Glutamatergic neuron (in vitro differentiated cells): ENCODE data around the gene TNC. TPM values are rescaled to one million over a fixed set of nuclear protein-coding genes. Genes with fewer than 3 reads are reported as not detected.

Experiments
- DNase-seq: peaks from one replicate; pipeline ENCODE4 v3.0.0; 2022
- H3K27ac Mint-ChIP-seq: one replicate; pipeline ENCODE4 v1.8.0; 2020; ENCODE audit warnings: mild to moderate bottlenecking, mixed read lengths, inconsistent platforms; ENCODE audit not compliant: unreplicated experiment
- H3K27me3 Mint-ChIP-seq: one replicate; pipeline ENCODE4 v1.8.0; 2020; ENCODE audit warnings: mild to moderate bottlenecking, moderate library complexity, mixed read lengths, inconsistent platforms; ENCODE audit not compliant: unreplicated experiment
- H3K36me3 Mint-ChIP-seq: one replicate; pipeline ENCODE4 v1.8.0; 2020; ENCODE audit warnings: mild to moderate bottlenecking, mixed read lengths, inconsistent platforms; ENCODE audit not compliant: unreplicated experiment
- H3K4me1 Mint-ChIP-seq: one replicate; pipeline ENCODE4 v1.8.0; 2020; ENCODE audit warnings: mild to moderate bottlenecking, low read depth, mixed read lengths, inconsistent platforms; ENCODE audit not compliant: unreplicated experiment
- H3K4me3 Mint-ChIP-seq: one replicate; pipeline ENCODE4 v1.8.0; 2020; ENCODE audit warnings: mild to moderate bottlenecking, mixed read lengths, inconsistent platforms; ENCODE audit not compliant: unreplicated experiment
- H3K9me3 Mint-ChIP-seq: one replicate; pipeline ENCODE4 v1.8.0; 2020; ENCODE audit warnings: mild to moderate bottlenecking, moderate library complexity, mixed read lengths, inconsistent platforms; ENCODE audit not compliant: unreplicated experiment
- total RNA-seq: library from RNA; stranded (reverse); fragmentation: NEBNext Ultra II Directional; extraction: Animal tissue kit (Norgen Biotek cat#: 25700); gene quantifications from one replicate; pipeline ENCODE4 v1.2.1, GENCODE V29; 2021; ENCODE audit not compliant: unreplicated experiment
- TF ChIP-seq, protein P1 (sequence below): fragments of 200-600 bp; sonication (generic); IDR thresholded peaks from one replicate; pipeline ENCODE4 v1.5.0; 2021; ENCODE audit not compliant: partially characterized antibody, unreplicated experiment

The TNC gene
- total RNA-seq, 1 donor from 2014 or later: 34.5 TPM

DNA sequence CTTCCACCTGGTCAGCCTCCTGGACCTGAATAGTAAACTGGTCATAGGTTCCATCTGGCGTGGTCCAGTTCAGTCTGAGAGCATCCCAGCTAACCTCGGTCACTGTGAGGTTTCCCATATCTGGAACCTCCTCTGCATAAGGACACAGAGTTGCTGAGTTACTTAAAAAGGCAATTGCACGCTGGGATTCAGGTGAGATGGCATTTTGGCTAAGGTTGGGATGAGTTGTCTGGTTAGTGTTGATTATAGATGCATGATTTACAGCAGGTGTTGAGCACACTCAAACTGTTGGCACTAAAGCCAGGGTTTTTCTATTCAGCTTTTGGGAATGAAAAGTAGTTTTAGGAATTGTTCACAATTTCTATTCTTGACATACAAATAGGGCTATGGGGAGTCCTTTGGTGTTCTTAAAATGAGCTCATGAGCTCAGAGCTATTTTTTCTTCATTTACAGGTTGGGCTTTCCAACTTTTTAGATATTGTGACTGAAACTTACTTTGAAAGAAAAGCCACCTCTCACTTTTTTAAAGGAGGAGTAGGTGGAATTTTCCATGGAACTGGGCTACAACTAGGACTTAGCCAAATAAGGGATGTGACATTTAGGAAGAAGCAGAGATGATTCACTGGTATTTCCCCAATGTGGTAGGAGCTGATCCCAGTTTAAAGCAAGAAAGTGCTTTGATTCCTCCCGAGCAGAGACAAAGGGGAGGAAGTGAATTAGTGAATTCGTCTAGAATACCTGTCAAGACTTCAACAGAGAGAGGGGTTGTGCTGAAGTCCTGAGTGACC, 54.7 kb downstream of the TNC start:
- no peaks in the 10 kb centered on the region for H3K9me3 Mint-ChIP-seq
- H3K4me3 Mint-ChIP-seq: no peak overlapping the region
- H3K36me3 Mint-ChIP-seq: no peaks in the 10 kb centered on the region
- no peaks in the 10 kb centered on the region for H3K4me1 Mint-ChIP-seq
- TF ChIP-seq, protein P1, sequence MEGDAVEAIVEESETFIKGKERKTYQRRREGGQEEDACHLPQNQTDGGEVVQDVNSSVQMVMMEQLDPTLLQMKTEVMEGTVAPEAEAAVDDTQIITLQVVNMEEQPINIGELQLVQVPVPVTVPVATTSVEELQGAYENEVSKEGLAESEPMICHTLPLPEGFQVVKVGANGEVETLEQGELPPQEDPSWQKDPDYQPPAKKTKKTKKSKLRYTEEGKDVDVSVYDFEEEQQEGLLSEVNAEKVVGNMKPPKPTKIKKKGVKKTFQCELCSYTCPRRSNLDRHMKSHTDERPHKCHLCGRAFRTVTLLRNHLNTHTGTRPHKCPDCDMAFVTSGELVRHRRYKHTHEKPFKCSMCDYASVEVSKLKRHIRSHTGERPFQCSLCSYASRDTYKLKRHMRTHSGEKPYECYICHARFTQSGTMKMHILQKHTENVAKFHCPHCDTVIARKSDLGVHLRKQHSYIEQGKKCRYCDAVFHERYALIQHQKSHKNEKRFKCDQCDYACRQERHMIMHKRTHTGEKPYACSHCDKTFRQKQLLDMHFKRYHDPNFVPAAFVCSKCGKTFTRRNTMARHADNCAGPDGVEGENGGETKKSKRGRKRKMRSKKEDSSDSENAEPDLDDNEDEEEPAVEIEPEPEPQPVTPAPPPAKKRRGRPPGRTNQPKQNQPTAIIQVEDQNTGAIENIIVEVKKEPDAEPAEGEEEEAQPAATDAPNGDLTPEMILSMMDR: no peak
- no peaks in the 10 kb centered on the region for H3K27me3 Mint-ChIP-seq
- no peak for DNase-seq
- no peak overlapping the region for H3K27ac Mint-ChIP-seq

DNA sequence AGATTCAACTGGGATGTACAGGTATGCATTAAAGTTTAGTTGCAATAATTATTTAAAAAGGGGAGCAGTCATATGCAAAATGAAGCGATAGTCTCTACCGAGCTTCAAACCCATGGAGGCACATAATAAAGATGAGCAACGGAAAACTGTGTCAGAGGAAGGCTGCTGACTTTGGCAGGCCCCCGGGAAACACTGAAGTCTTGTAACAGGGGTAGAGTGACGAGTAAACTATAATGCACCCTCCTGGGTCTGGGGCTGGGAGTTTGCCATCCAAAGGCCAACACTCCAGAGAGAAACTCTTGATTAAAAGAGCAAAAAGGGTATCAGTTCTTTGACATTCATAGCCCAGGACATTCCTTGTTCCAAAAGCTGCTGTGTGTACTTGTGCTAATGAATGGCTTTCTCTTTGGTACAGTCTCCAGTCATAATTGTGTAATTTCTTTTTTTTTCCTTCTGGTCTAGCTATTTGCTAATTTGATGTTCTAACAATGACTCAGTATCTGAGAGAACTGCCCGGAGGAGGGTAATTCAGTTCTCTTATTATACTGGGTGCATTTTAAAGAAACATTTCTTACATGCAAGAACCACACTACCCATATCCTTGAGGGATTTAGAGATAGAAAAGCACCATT, 59.2 kb downstream of the TNC start:
- TF ChIP-seq, protein P1: no peak
- H3K27me3 Mint-ChIP-seq: no peaks in the 10 kb centered on the region
- no peaks in the 10 kb centered on the region for H3K4me1 Mint-ChIP-seq
- no peak overlapping the region for H3K27ac Mint-ChIP-seq
- H3K9me3 Mint-ChIP-seq: no peaks in the 10 kb centered on the region
- H3K36me3 Mint-ChIP-seq: no peaks in the 10 kb centered on the region
- no peak for DNase-seq
- no peak overlapping the region for H3K4me3 Mint-ChIP-seq

DNA sequence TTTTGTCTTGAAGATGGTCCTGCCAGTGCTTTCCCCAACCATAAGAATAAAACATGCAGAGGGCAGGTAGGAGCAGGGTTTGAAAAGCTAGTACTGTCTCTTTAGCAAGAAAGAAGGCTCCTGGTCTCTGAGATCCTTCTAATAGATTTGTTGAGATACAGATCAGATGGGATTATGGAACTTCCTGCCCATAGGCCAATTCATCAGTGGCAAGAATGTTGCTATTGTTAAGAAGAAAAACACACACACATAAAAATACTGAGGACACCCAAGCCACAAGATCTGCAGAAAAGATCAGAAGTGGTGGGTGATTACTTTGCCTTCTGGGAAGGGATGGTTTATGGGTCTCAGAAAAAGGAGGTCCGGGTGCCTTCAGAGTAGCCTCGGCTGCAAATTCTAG, 59.8 kb downstream of the TNC start:
- Mint-ChIP-seq H3K4me1 (no peaks in the 10 kb centered on the region), H3K9me3 (no peaks in the 10 kb centered on the region), H3K4me3 (no peak overlapping the region)

DNA sequence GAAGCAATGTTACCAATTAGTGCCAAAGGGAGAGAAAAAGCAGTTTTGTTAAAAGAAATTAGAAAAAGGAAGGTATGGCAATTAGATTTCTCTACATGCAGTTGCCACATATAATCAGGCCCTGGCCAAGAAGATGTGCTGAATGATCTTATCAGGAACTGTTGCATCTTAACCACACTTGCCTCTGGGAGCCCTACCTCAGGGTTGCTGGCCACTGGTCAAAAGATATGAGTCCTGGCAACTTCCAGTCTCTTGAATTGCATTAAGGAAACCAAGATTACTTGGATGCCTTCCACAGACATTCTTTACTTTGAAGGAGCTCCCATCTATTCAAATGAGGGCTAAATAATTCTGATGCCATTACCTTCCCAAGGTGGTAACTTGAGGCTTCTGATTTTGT, 60.4 kb downstream of the TNC start:
- TF ChIP-seq, protein P1: no peak
- no peak overlapping the region for H3K27ac Mint-ChIP-seq
- H3K36me3 Mint-ChIP-seq: no peaks in the 10 kb centered on the region
- H3K9me3 Mint-ChIP-seq: no peaks in the 10 kb centered on the region
- H3K4me3 Mint-ChIP-seq: no peak overlapping the region
- no peaks in the 10 kb centered on the region for H3K4me1 Mint-ChIP-seq
- H3K27me3 Mint-ChIP-seq: no peaks in the 10 kb centered on the region
- no peak for DNase-seq

More for the DNA sequence above, 59.8 kb downstream of the TNC start:
- Mint-ChIP-seq H3K36me3 (no peaks in the 10 kb centered on the region), H3K27me3 (no peaks in the 10 kb centered on the region), H3K27ac (no peak overlapping the region)
- TF ChIP-seq, protein P1: no peak
- DNase-seq: no peak

DNA sequence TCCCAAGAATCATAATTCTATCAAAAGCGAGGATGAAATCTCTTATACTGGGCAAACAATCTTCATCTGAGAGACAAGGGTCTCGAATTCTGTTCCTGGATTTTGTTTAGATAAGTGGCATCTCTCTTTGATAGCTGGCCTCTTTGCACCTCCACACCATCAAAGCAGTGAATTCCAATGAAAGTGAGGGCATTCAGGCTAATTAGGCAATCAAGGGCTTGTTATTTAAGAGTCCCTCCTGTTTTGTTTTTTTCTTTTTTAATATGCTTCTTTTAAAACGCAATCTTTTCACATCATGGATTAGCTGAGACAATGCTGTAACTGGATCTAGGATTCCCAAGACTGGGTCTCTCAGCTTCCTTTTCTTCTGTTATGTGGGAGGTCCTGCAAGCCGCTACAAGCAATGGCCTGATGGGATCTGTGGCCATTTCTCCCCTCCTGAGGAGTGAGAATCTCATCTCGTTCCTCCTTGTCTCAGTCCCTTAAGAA, 67.9 kb downstream of the TNC start:
- TF ChIP-seq, protein P1: no peak
- Mint-ChIP-seq H3K36me3 (no peaks in the 10 kb centered on the region), H3K9me3 (peaks cover 3% of the 10 kb centered on the region), H3K4me1 (no peaks in the 10 kb centered on the region), H3K4me3 (no peak overlapping the region), H3K27ac (no peak overlapping the region), H3K27me3 (no peaks in the 10 kb centered on the region)
- DNase-seq: no peak
